Measurements from ENCODE around the gene FAM78B.

Gene FAM78B

DNA sequence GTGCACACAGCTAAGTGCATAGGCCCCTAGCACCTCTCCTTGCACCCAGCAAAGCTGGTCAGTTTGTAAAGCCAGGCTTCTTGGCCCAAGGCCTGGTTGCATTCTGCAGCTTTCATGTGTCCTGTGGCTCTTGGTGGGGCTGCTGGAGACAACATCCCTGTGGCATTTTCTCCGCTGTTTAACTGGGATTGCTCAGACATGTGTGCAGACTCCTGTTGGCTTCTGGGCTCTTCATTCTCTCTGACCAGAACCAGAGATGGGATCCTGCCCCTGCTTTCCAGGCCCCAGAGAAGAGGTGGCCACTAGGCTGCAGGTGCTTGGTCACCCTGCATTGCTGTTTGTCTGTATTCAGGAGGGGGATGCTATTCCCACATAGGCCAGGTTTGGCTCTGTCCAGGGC lies 50.8 kb downstream of the FAM78B start:
- no peak for DNase-seq

DNA sequence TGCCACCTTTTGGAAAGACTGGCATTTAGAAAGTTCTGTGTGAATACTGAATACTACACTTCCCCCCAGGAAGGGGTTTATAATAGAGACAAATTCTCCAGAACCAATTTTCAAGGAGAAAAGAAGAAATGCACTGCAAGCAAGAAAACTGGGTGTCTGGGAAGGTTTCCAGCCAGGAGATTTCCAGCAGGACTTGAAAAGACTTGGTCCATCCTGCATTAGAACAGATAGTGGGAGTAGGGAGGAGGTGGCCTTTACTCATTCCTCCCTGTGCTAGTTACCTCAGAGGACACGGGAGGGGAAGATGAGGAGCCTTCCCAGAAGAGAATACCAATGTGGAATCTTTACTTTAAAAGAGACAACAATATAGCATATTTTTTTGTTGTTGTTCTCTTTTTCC lies 52.4 kb downstream of the FAM78B start:
- DNase-seq = no peak

DNA sequence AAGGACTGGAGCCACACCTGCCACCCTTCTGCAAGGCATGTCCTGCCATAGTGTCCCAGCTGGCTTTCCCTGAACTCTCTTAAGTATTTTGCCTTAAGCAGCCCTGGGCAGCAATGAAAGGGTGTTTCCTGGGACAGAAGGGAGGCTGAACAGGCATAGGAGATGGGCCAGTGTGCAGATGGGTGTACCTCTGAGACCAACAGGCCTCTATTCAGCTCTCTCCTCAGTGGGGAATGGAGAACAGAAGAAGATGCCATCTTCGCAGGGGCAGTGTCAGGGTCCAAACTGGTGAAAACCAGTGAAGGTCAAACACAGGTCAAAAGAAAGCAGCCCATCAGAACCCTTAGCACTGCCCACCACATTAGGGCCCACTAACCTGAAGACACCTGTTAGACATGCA lies 53.2 kb downstream of the FAM78B start:
- DNase-seq = no peak

DNA sequence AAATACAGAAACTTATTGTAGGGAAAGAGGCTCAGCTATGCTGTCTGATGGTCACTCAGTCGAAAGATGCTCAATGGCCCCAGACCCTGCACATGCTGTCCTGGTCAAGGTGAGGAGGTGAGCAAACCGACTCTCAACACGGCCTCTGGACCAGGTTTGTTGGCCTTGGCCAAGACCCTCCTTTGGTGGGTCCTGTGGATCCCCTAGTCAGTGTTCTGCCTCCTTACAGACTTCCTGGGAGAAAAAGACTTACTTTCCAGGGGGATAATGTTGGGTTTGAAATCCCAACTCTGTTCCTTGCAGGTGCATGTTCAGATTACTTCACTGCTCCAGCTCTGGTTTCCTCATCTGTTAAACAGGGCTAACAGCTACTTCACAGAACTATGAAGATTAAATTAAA lies 53.8 kb downstream of the FAM78B start:
- DNase-seq = no peak

DNA sequence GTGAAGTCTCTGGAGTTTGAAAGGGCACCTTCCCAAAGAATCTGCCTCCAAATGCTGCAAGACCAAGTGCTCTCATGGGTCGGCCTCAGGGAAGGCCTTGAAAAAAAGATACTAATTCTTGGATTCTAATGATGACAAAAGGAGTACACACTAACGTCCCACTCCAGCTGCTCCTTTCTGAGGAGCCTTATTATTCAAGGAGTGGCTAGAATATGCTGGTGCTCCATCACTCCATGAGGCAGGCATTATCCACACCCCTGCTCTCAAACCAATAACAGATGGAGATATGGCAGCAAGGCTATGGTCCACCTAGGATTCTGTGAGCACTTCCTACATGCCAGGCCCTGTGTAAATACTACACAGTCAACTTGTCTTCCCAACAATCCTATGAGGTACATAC lies 54.4 kb downstream of the FAM78B start:
- no peak for DNase-seq

DNA sequence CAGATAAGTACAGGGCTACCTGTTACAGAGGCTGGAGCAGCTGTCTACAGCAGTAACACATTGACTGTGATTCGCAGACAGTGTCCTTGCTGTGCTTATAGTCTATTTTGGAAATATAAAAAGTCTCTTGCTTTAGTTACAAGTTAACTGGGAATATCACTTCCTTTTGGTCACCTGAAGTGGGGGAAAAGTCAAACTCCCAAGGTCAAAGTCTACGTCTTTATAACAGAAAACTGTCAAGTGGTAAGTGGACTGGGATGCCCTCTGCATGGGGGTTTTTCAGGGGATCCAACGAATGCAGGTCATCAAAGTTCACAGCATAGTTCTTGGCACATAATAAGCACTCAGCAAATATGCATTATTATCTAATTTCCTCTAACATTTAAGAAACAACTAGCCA lies 55.4 kb downstream of the FAM78B start:
- DNase-seq = no peak

DNA sequence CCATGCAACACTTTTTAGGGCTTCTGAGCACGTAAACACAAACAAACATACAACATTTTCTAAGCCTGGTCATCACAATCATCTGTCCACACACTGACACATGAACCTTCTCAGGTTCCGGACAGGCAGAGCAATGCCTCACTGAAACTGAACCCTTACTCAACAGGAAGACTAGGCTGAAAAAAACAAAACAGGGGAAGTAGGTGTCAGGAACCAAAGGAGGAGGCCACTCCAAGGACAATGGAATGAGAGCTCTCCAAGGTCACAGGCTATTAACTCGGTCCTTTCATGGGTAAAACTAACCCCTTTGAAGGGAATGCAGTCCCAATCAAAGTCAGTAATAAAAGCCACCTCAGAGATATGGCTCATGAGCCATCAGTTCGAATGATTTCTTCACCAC lies 76.6 kb downstream of the FAM78B start:
- peak; percentile 4 for DNase-seq

DNA sequence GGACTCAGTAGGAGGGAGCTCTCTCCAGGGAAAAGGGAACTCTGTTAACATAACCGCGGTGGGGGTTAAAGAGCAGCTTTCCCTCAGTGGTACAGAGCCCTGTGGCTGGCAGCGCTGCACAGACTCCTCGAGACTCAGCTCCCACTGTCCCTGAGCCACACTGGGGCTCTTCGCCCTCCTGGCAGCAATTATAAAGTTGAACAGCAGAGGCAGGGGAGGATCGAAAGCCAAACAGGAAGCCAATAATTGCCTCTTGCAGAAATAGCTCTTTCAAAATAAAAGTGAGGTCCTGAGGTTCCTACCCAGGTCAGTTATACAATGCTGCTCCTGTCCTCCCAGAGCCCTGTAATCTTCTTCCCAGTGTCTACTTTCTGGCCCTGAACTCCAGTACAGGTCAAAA lies 77.0 kb downstream of the FAM78B start:
- no peak for DNase-seq

DNA sequence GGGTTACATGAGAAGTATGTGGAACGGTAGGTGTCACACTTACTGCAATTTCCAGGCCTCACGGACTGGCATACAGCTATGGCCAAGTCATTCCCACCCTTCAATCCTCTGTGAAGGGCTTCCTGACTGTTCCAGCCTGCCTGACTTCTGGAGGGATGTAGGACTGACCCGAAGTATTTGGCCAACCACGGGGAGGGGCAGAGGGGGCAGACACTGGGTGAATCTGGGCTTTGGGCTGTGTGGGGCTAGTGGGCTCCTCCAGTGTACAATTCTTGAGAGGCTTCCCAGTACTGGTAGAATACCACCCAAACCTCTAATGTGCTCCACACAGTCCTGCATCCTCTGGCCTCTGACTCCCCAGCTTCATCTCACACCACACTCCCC lies 78.2 kb downstream of the FAM78B start:
- DNase-seq = no peak

DNA sequence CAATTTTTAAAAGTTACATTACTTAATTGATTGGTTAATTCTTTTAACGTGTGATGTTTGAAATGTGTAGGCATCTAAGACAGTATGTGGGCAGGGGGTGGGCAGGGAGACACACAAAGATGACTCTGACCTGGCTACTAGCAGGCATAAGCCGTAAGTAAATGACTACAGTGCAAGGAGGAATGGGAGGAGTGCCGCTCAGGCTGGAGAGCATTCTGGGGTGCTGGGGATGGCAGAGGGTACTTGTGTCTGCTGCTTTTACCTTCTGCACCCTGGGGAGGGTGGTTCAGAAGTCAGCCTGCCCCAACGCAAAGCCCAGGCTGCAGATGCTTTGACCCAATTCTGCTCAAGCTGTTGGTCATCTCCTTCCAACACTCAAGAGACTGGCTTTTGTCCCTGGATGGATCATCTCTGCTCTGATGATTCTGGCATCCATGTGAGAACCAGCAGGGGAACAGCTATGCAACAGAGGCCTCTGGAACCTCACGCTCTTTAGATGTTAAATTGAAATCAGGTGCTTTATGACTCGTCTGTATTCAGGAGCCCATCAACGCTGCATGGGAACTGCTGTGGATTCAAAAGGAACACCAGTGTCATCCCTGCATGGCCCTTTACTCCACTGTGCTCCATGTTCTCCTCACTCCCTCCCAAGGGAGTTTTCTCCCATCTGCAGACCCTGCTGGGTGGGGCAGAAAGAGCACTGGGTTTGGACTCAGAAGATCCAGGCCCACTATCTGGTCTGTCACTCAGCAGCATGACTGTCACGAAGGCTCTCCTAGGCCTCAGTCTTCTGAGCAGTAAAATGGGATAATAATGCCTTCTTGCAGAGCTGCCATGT lies 78.8 kb downstream of the FAM78B start:
- DNase-seq = no peak

DNA sequence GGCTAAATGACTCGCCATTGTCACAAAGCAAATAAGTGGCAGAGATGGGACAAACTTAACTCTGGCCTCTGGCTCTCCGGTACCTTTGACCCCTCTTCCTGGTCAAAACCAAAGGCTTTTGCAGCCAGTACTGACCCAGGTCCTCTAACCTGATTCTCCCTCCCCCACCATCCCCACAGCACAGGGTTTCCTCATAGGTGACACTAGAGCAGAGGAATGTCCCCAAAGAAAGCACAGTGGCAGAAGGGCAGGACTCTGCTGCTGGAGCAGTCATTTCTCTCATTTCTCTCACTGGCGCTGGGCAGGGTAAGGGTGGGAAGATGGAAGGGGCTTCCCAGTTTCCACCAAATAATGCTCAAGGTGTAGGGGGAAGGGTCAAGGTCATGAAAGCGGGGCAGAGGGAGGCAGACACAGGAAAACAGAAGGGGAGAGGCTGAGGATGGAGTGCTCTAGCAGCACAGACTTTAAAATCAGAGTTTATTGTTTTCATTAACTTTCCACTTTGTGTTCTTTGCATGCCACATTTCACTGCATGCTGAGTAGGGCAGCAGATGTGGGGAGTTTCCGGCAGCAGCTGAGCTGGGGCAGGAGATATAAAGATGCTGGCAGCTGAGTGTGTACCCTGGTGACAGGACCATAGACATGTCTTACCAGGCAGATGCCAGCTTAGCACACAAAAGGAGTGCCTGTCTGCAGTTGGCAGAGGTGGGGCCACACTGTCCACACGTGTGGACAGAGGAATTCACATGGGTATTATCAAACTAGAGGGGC lies 80.5 kb downstream of the FAM78B start:
- DNase-seq = no peak

DNA sequence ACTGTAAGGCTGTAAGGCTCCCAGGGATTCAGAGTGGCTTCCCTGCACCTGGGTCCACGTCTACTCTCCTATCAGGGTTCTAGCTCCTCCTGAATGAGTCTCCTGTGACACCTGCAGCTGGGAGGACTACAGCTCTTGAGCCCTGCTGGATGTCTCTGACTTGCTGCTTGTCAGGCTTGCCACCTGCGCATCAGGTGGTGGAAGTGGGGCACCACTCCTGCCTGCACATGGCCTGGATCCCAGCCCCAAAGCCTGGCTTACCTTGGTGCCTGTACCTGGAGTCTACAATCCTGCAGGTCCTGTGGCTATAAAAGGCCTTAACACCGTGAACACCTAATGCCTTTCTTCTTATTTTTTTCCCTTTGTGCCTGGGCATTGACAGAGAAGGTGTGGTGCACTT lies 82.2 kb downstream of the FAM78B start:
- no peak for DNase-seq

DNA sequence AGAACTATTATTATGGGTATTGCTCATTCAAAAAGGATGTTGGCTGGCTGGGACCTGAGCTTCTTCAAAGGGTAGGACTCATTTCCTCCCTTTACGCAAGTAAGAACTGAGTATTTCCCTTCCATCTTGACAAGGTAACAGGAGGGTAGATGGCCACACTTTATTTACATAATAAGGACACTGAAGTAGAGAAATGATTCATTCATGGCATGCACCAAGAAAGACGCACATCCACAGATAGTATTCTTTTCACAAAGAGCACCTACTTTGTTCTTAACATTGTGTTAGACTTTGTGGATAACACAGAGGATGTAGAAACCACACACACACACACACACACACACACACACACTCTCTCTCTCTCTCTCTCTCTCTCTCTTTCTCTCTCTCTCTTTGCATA lies 82.9 kb downstream of the FAM78B start:
- DNase-seq = no peak

DNA sequence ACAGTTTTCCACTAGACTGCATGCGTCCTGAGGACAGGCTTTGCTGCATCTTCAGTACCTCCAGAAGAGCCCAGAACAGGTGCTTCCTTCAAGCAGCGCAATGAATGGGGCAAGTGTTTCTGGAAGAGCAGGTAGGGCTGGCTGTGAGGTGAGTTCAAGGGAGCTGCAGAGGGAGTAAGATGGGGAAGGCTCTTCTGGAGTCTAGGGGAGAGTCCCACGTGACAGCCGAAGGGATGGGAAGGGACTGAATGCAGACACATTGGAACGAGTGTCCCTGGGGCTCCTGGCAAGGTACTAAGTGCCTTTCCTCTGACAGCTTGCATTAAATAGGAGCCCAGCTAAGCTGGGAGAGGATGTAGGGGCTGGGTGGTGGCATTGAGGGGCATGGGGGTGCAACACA lies 84.2 kb downstream of the FAM78B start:
- DNase-seq = no peak

DNA sequence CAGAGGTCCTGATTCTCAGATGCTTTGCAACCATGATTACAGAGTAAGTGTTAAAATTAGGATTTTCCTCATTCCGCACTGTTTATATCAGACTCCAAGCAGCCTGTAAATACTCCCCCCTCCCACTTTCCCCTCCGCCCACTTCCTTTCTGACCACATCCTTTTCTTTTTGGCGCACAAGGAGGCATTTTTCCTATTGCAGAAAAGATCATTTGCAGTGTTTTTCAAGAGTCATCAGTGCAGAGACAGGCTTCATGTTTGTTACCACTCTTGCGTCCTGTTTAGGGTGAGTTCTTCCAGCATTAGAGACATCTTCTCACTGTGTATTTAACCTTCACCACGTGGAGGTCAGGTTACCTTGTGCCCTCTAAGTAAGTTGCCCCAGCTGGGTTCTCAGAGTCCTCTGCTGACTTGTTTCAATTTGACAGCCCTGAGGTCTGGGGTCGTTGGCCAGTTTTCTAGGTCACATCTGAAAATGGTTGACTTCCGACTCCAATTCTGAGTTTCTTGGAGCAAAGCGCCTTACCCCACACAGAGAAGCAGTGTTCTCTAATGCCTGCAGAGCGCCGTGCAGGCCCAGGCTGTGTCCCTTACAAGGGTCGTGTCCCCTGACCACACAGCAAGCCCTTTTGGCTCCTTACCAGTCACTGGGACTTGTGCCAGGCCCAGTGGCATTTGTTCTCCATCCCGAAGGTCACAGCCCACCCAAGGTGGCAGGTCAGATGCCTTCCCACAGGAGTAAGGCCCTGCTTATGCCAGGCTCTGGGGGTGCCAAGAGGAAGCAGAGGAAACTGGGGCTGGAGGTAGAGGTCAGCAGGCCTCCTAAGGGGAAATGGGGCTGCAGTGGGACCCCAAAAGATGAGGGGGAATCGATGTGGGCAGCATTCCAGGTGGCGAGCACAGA lies 85.6 kb downstream of the FAM78B start:
- no peak for DNase-seq

DNA sequence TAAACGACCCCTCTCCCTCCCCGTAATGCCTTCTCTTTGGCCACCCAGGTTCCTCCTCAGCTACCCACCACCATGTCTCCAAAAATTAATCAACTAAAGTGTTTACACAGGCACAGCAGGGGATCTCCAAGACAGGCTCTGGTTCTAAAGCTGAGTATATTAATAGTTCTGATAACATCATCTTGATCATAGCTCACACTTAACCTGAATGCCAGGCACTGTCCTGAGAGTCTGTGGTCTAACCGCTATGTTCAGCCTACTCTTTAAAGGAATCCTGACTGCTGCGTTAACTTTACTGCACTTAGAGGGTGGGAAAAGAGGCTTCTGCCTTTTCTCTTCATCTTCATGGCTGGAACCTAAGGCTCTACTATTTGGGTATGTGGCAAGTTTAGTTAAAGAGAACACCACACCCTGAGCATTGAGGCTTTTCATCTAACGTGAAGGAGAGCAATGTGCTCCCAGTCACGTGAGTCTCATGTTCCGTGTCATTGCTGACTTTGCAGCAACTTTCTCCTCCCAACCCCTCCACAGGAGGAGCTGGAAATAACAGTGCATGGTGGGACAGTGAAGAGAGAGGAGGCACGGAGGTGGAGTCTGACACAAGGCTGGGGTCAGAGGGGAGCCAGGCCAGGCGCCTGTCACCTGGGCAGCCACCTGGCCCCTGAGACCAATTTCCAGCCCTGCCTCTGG lies 86.4 kb downstream of the FAM78B start:
- no peak for DNase-seq

DNA sequence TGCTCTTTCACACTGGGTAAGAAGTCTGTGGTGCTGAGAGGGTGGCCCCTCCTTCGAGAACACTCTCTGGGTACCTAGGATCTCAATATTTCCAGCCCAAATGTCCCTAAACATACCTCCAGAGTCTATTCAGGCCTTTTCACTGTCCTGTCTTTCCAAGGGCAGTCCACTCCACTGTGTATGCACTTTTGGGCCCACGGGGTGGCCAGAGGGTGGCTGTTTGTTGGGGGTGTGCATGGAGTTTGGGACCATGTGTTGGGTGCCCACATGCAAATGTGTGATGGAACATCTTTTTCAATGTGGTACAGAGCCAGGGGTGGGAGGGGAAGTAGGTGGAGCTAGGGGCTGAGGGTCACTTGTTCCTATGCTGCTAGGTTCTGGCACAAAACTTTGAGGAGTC lies 87.5 kb downstream of the FAM78B start:
- DNase-seq = no peak

DNA sequence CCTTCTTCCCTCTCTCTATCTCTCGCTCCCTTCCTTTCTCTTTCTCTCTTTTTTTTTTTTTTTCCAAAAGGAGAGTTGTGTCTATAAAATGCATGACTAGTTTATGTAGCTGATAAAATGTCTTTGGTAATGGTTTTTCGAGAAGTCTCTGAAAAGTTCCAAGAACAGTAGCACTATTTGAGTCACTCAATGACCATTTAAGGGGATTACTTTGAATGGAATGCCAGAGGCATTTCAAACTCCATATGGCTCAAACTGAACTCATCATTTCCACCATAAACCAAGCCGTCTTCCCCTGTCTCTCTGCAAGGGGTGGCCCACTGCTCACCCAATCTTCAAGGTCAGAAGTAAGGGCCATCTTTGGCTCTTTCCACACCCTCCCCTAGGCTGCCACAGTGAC lies 93.3 kb downstream of the FAM78B start:
- DNase-seq = no peak

DNA sequence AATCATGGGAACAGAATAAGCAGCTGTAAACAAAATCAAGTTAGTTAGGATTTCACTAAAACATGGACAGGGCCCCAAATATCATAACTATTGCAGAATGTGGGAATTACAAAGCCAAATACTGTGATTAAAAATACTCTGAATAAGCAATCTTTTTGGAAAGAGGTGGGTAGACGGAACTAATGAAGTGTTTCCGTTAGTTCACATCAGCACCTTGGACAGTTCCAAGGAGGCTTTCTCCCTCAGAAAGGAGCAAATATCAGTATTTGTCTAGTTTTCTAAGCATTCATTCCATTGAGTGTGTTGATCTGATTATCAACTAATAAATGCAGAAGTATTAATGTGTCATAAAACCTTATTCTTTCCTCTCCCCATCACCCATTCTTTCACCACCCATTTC lies 97.4 kb downstream of the FAM78B start:
- no peak for DNase-seq

DNA sequence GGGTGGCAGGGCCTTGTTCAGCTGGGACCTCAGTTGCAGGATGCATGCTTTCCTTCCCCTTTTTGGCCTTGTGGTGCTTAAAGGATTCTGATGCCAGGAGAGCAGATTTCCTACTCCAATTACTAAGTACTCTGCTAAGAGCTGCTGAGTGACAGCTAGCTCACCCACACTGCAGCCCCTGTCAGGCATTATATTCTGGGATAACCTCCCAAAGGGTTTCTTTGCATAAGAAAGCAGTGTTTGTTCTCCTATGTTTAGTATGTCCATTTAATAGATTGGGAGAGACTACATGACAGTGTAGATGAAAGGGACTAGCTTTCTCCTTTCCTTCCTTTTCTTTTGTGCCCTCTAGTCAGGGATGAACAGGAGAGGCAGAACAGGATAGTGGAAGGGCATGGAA lies 100.7 kb downstream of the FAM78B start:
- DNase-seq = no peak

DNA sequence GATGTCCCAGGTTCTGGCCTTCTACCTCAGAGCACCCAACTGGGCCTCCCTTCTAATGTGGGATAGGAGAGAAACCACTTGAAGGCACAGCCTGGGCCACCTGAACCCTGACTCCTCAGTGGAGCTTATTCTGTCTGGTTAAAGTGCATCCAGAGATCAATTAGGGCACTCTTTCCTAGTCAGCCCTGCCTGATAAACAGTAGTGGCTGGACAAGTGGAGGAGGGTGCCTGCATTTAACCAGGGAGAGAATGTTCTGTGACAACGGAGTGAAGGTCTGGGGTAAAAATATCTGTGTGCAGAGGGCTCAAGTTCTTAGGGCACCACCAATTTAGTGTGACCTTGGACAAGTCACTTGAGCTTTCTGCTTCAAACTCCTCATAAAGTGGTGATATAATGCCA lies 101.8 kb downstream of the FAM78B start:
- no peak for DNase-seq

DNA sequence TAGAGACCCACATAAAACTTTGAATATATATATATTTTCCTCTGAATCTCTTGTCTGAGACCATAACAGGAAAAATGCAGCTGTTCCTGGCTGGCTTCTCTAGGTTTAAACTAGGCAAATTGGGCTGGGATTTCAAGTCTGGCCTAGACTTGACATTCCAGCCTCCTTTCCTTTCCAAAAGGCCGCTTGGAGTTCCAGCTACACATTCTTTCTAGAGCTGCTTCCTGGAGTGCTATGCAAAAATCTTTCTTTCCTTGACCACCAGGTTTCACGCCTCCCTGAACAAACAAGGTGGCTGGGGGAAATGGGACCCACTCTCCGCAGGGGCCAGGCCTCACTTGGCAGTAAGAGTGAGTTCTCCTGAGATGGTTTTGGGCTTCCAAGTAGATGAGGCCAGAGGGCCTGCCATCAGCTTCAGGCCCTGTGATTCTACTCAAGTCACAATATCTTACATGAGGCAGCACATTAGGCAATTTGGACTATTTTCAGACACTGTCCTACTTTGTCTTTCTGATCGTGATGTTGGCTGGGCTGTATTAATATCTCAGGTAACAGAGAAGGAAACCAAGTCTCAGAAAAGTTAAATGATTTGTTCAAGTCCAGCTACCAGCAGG lies 102.4 kb downstream of the FAM78B start:
- DNase-seq = no peak
